UCSD-AML1 (cell line): ENCODE measurements around the gene PRDM16.

ENCODE experiments used
- DNase-seq: peaks from one replicate; lab custom pipeline; 2025; ENCODE audit not compliant: unreplicated experiment; lab: John Stamatoyannopoulos, UW

PRDM16 gene

GRCh38 chr1:3454811-3455618, 386.0 kb downstream of the PRDM16 start:
- peak; percentile 66 for DNase-seq

- DNase-seq = no peak
These were observed 386.9 kb downstream of the PRDM16 start for GRCh38 chr1:3455670-3456448.

DNA sequence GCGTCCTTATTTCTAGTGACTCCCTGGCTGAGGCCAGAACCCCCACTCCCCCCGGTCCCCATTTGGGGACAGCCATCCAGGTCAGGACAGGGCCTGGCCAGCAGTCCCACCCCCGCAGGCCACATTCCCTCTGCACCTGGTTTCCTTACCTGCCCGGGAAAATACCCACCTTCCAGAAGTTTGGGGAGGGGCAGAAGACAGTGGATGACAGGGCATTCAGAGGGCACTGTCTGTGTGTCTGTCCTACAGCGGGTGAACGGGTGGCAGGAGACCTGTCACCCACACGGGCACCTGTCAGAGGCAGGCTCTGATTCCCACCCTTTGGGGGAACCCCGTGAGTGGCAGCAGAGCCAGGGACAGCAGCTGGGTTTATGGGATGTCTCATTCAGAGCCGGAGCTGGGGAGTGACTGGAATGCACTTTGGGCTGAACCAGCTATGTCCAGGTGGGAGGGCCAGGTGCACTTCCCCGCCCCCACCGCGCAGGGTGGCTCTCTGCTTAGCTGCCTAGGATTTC, 387.5 kb downstream of the PRDM16 start:
- DNase-seq = no peak

GRCh38 chr1:3456964-3457909, 388.2 kb downstream of the PRDM16 start:
- DNase-seq = no peak

- DNase-seq = peak; percentile 47
These were observed 389.2 kb downstream of the PRDM16 start for GRCh38 chr1:3457910-3458883.

GRCh38 chr1:3459051-3459908, 390.3 kb downstream of the PRDM16 start:
- no peak for DNase-seq

GRCh38 chr1:3459940-3460671, 391.1 kb downstream of the PRDM16 start:
- DNase-seq = no peak

DNA sequence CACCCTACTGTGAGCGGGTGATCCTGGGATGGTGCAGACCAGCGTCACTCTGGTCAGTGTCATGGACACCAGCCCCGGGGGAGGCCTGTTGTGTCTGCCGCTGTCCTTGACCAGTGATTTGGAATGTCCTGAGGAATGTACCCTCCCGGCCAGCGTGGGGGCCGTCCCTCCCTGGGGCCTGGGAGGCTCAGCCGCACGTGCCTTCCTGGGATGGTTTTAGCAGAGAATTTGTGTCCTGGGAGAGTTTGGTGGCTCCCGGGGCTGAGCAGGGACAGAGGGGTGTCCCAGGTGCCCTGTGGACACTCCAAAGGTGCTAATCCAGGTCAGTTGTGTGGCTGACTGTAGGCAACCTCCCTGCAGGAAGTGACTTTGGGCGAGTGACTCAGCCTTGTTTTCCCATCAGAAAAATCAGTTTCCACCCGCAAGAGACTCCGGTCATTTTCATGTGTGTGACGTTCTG, 391.7 kb downstream of the PRDM16 start:
- no peak for DNase-seq

- no peak for DNase-seq
These were observed 392.4 kb downstream of the PRDM16 start for GRCh38 chr1:3461238-3461933.

- DNase-seq = no peak
These were observed 392.9 kb downstream of the PRDM16 start for GRCh38 chr1:3461934-3462275.

DNA sequence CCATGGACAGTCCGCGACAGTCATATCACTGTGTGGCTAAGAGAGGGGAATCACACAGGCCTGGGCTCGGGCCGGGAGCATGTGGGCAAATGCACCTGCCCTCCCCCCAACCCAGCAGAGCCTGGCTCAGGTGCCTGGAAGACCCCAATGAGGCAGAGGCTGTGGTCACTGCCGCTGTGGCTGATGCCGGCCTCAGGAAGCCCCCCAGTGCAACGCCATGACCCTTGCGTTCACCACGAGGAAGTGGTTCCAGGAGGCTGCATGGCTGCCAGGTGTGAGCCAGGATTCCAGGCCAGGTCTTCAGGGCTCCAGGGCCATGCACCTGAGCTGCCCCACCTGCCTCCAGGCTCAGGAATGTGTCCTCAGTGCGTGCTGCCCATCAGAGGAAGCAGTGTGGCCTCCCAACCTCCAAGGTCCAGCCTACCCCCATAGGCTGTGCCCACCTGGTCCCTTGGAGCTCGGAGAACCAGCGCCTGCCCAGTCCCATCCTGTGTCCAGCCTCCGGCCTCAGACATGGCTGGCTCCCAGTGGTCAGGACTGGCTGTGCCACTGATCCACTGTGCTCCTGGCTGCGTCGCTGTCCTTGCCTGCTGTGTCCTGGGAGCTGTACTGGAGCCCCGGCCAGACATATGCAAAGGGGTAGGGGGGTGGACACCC, 393.5 kb downstream of the PRDM16 start:
- no peak for DNase-seq

DNA sequence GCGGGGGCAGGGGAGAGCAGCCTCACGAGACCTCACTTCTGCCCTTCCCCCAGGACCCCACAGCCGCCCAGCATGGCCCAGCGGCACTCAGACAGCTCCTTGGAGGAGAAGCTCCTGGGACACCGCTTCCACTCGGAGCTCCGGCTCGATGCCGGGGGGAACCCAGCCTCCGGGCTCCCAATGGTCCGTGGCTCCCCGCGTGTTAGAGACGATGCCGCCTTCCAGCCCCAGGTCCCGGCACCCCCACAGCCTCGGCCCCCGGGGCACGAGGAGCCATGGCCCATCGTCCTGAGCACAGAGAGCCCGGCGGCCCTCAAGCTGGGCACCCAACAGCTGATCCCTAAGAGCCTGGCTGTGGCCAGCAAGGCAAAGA, 394.0 kb downstream of the PRDM16 start:
- DNase-seq = no peak

DNA sequence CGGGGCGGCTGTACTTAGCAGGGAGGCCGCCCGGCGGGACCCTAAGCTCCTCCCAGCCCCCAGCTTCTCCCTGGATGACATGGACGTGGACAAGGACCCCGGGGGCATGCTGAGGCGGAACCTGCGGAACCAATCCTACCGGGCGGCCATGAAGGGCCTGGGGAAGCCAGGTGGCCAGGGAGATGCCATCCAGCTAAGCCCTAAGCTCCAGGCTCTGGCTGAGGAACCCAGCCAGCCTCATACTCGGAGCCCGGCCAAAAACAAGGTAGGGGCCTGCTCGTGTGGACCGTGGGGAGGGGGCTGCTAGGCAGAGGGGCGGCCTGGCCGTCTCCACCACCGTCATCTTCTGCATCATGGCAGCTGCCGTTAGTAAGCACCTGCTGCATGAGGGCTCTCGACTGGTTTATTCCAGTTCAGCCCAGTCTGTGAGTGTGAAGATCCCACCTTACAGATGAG, 394.4 kb downstream of the PRDM16 start:
- DNase-seq = no peak

- DNase-seq = no peak
These were observed 395.1 kb downstream of the PRDM16 start for GRCh38 chr1:3463891-3464648.

DNA sequence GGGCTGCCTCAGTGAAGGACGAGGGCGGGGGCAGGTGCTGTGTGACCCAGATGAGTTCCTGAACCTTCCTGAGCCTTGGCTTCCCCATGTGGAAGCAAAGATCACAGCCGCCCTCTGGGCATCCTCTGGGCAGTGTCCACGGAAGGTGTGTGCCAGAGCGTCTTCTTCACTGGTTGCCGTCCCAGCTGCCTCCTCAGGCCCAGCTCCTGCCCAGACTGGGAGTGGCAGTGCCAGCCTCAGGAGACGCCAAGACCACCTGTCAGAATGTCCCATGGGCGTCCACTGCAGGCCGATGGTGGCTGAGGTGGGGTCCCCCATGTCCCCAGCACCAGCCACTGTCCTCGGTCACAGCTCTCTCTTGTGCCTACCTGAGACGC, 395.6 kb downstream of the PRDM16 start:
- no peak for DNase-seq
